Aorta (tissue), 5 donors: ENCODE results near the gene TTC7B. TPM values are rescaled to one million over a fixed set of nuclear protein-coding genes. Genes with fewer than 3 reads are reported as not detected.
A peak's percentile ranks its signal among the peaks of the same experiment; 100 is the strongest.

Experiments
- ATAC-seq: fragments of 200-7000 bp; cut with Tn5 transposase; one replicate; pipeline ENCODE4 v1.9.1; 2022; ENCODE audit warnings: moderate library complexity; ENCODE audit not compliant: low FRiP score
- DNase-seq, 2 donors: peaks; one replicate each; pipeline ENCODE4 v3.0.0-alpha.2; 2020
- H3K27ac ChIP-seq, 2 donors: one replicate each; pipeline ENCODE4 v1.5.1; 2013; ENCODE audit warnings: low read length in 2 of 2, mild to moderate bottlenecking in 2 of 2, moderate library complexity in 2 of 2, control low read depth in 1 of 2, inconsistent platforms in 1 of 2, low read depth in 1 of 2
- H3K27me3 ChIP-seq, 2 donors: one replicate each; pipeline ENCODE4 v1.6.1; 2013; ENCODE audit warnings: control low read depth in 1 of 2, low read length in 1 of 2, mild to moderate bottlenecking in 1 of 2, moderate library complexity in 1 of 2; ENCODE audit not compliant: insufficient read depth in 2 of 2, control insufficient read depth in 1 of 2
- H3K36me3 ChIP-seq, 2 donors: one replicate each; pipeline ENCODE4 v1.6.1; 2013; ENCODE audit warnings: control low read depth in 1 of 2, low read length in 1 of 2, mild to moderate bottlenecking in 1 of 2; ENCODE audit not compliant: insufficient read depth in 2 of 2, control insufficient read depth in 1 of 2
- H3K4me1 ChIP-seq, 2 donors: one replicate each; pipeline ENCODE4 v1.6.1; 2013; ENCODE audit warnings: low read length in 2 of 2, control low read depth in 1 of 2, mild to moderate bottlenecking in 1 of 2, moderate library complexity in 1 of 2; ENCODE audit not compliant: insufficient read depth in 2 of 2, control insufficient read depth in 1 of 2
- H3K4me3 ChIP-seq, 2 donors: one replicate each; pipeline ENCODE4 v1.5.1; 2013; ENCODE audit warnings: low read length in 2 of 2, control low read depth in 1 of 2, mild to moderate bottlenecking in 1 of 2
- H3K9me3 ChIP-seq: one replicate; pipeline ENCODE4 v1.6.1; 2013; ENCODE audit warnings: mild to moderate bottlenecking, low read length; ENCODE audit not compliant: control insufficient read depth
- WGBS, 2 donors: extraction: QIAGEN DNeasy Blood & Tissue Kit; methylation state at CpG; one replicate each; pipeline ENCODE4 v1.1.7; 2013; 5-methylcytosine and 5-hydroxymethylcytosine counted together
- intact Hi-C, 2 donors: fragments of 100-400 bp; cut with DNase I; formaldehyde crosslinking; loops; one replicate each; pipeline versions ENCODE4 v1.14.2 to v1.15.0; 2022
- polyA plus RNA-seq, 2 donors: library from polyadenylated mRNA; stranded (reverse); fragments of 200-250 nt; gene quantifications; one replicate each; pipeline ENCODE4 v1.2.3, GENCODE V29; 2013
- total RNA-seq, 2 donors: library from RNA; stranded (reverse); fragmentation: NEBNext Ultra II Directional; extraction: Animal tissue kit (Norgen Biotek cat#: 25700); gene quantifications; one replicate each; pipeline ENCODE4 v1.2.1, GENCODE V29; 2021
- donor health status: healthy with polysubstance abuse.
- donor health status: Bipolar disorder and iron deficiency.
- donor health status: DM: no; HTN: no; CAD: no.
- donor health status: DM: no; HTN: no; CAD: no.
- donor health status: DM: yes; HTN: yes; CAD: no.

The TTC7B gene
- total and polyA plus RNA-seq, 4 donors, result 17.9 to 57.4 (median 40.1) TPM

- no peak for DNase-seq
- 82 to 94% methylated on average over 8 of the region's 8 CpGs for WGBS, 2 donors
- Histone ChIP-seq H3K27me3 (no peaks in the 10 kb centered on the region), H3K4me3 (no peak overlapping the region), H3K9me3 (no peaks in the 10 kb centered on the region), H3K4me1 (no peaks in the 10 kb centered on the region), H3K27ac (no peak overlapping the region), H3K36me3 (no peaks in the 10 kb centered on the region)
- intact Hi-C loops, result no loop called here
- ATAC-seq, result no peak
These were observed 234.5 kb downstream of the TTC7B start for GRCh38 chr14:90581745-90582144.

- H3K9me3 ChIP-seq, result no peaks in the 10 kb centered on the region
- ATAC-seq (no peak), DNase-seq (peak in 1 of 2 donors; percentile 42)
- WGBS, 2 donors, result 78 to 85% methylated on average over 20 of the region's 20 CpGs
- H3K27me3 ChIP-seq, result no peaks in the 10 kb centered on the region
- H3K4me1 ChIP-seq, result no peaks in the 10 kb centered on the region
- intact Hi-C loops, result no loop called here
- H3K27ac ChIP-seq, result no peak overlapping the region
- no peaks in the 10 kb centered on the region for H3K36me3 ChIP-seq
- no peak overlapping the region for H3K4me3 ChIP-seq
These were observed 235.6 kb downstream of the TTC7B start for GRCh38 chr14:90580377-90581335.

- H3K36me3 ChIP-seq, result no peaks in the 10 kb centered on the region
- peak in 1 of 2 donors; percentile 47 for DNase-seq
- H3K4me1 ChIP-seq, result no peaks in the 10 kb centered on the region
These were observed 236.4 kb downstream of the TTC7B start for GRCh38 chr14:90579816-90580215.

GRCh38 chr14:90579088-90579487, 237.1 kb downstream of the TTC7B start:
- H3K4me1 ChIP-seq, result no peaks in the 10 kb centered on the region
- no peaks in the 10 kb centered on the region for H3K36me3 ChIP-seq
- H3K9me3 ChIP-seq, result no peaks in the 10 kb centered on the region
- DNase-seq (peak in 1 of 2 donors; percentile 22), ATAC-seq (no peak)
- no peaks in the 10 kb centered on the region for H3K27me3 ChIP-seq
- 94 to 96% methylated on average over 8 of the region's 8 CpGs for WGBS, 2 donors
- intact Hi-C loops, result no loop called here
- H3K27ac ChIP-seq, result no peak overlapping the region
- no peak overlapping the region for H3K4me3 ChIP-seq

More at GRCh38 chr14:90579816-90580215, 236.4 kb downstream of the TTC7B start:
- H3K27me3 ChIP-seq, result no peaks in the 10 kb centered on the region
- WGBS, 2 donors, result 94 to 97% methylated on average over 9 of the region's 9 CpGs
- H3K9me3 ChIP-seq, result no peaks in the 10 kb centered on the region
- ATAC-seq, result no peak
- H3K27ac ChIP-seq, result no peak overlapping the region
- intact Hi-C loops, result no loop called here
- H3K4me3 ChIP-seq, result no peak overlapping the region

GRCh38 chr14:90578283-90578985, 237.8 kb downstream of the TTC7B start:
- no peak overlapping the region for H3K4me3 ChIP-seq
- H3K4me1 ChIP-seq, result no peaks in the 10 kb centered on the region
- ATAC-seq, result no peak
- H3K36me3 ChIP-seq, result no peaks in the 10 kb centered on the region
- no peaks in the 10 kb centered on the region for H3K27me3 ChIP-seq
- no peak overlapping the region for H3K27ac ChIP-seq
- no peaks in the 10 kb centered on the region for H3K9me3 ChIP-seq
- intact Hi-C loops, result no loop called here
- WGBS, 2 donors, result 85% methylated on average over 17 of the region's 17 CpGs
- peak in 1 of 2 donors; percentile 53 for DNase-seq

- DNase-seq (peak in 1 of 2 donors; percentile 66), ATAC-seq (no peak)
- Histone ChIP-seq H3K9me3 (no peaks in the 10 kb centered on the region), H3K4me3 (no peak overlapping the region), H3K4me1 (no peaks in the 10 kb centered on the region), H3K36me3 (no peaks in the 10 kb centered on the region), H3K27me3 (no peaks in the 10 kb centered on the region), H3K27ac (no peak overlapping the region)
- WGBS, 2 donors, result 92% methylated on average over 18 of the region's 18 CpGs
- intact Hi-C loops, result no loop called here
These were observed 238.5 kb downstream of the TTC7B start for GRCh38 chr14:90577661-90578282.

- H3K4me3 ChIP-seq, result no peak overlapping the region
- DNase-seq (peak in 1 of 2 donors; percentile 59), ATAC-seq (no peak)
- no peak overlapping the region for H3K27ac ChIP-seq
- H3K9me3 ChIP-seq, result no peaks in the 10 kb centered on the region
- H3K36me3 ChIP-seq, result no peaks in the 10 kb centered on the region
- no peaks in the 10 kb centered on the region for H3K4me1 ChIP-seq
- intact Hi-C loops, result no loop called here
- WGBS, 2 donors, result 92 to 93% methylated on average over 21 of the region's 21 CpGs
- H3K27me3 ChIP-seq, result no peaks in the 10 kb centered on the region
These were observed 239.1 kb downstream of the TTC7B start for GRCh38 chr14:90576981-90577660.

- H3K36me3 ChIP-seq, result no peaks in the 10 kb centered on the region
- H3K4me1 ChIP-seq, result no peaks in the 10 kb centered on the region
- H3K27me3 ChIP-seq, result no peaks in the 10 kb centered on the region
- H3K9me3 ChIP-seq, result no peaks in the 10 kb centered on the region
- H3K27ac ChIP-seq, result no peak overlapping the region
- no peak overlapping the region for H3K4me3 ChIP-seq
- WGBS, 2 donors, result 87 to 91% methylated on average over 2 of the region's 2 CpGs
- intact Hi-C loops, result no loop called here
- ATAC-seq, result peak; percentile 7
- peak in 1 of 2 donors; percentile 3 for DNase-seq
These were observed 239.6 kb downstream of the TTC7B start for GRCh38 chr14:90576581-90576980.
